ENCODE measurements around the gene OR2H1.

The OR2H1 gene

GRCh38 chr6:29474996-29475395, 18.0 kb downstream of the OR2H1 start:
- Histone ChIP-seq H2AFZ (ENCODE audit: low read length) (no peak overlapping the region), H3K9me3 (ENCODE audit: insufficient read depth, low read depth, low read length) (no peaks in the 10 kb centered on the region), H3K27me3 (ENCODE audit: insufficient read depth, low read length, poor library complexity, severe bottlenecking) (no peaks in the 10 kb centered on the region), H3K79me2 (ENCODE audit: insufficient read depth, low read length) (no peaks in the 10 kb centered on the region), H3F3A (ENCODE audit: low read depth) (no peaks in the 10 kb centered on the region), H3K9ac (ENCODE audit: low read depth, low read length, poor library complexity, severe bottlenecking) (no peak overlapping the region), H3K9me2 (replicated peaks; ENCODE audit: low read depth, low read length) (no peaks in the 10 kb centered on the region), H4K20me1 (ENCODE audit: insufficient read depth, low read length, poor library complexity, severe bottlenecking) (no peaks in the 10 kb centered on the region), H3K36me3 (ENCODE audit: insufficient read depth, low read length) (no peaks in the 10 kb centered on the region), H3K4me1 (ENCODE audit: insufficient read depth, low read length, poor library complexity, severe bottlenecking) (peaks cover 17% of the 10 kb centered on the region), H3K4me2 (ENCODE audit: low read depth, low read length, poor library complexity, severe bottlenecking) (no peak overlapping the region), H3K4me3 (ENCODE audit: low read length, poor library complexity, severe bottlenecking) (no peak overlapping the region)
- TF ChIP-seq EZH2phosphoT487 (IDR thresholded peaks at IDR 0.05; ENCODE audit: borderline replicate concordance) (no peak), CTCF (conservative IDR thresholded peaks at IDR 0.05; ENCODE audit: low read length) (no peak)

- Histone ChIP-seq H4K20me1 (ENCODE audit: insufficient read depth, low read length, poor library complexity, severe bottlenecking) (no peaks in the 10 kb centered on the region), H3F3A (ENCODE audit: low read depth) (peaks cover 5% of the 10 kb centered on the region; the same call in 1 of the 2 replicates), H3K4me3 (ENCODE audit: low read length, poor library complexity, severe bottlenecking) (no peak overlapping the region), H3K79me2 (ENCODE audit: insufficient read depth, low read length) (no peaks in the 10 kb centered on the region), H2AFZ (ENCODE audit: low read length) (no peak overlapping the region), H3K36me3 (ENCODE audit: insufficient read depth, low read length) (no peaks in the 10 kb centered on the region), H3K4me1 (ENCODE audit: insufficient read depth, low read length, poor library complexity, severe bottlenecking) (peaks cover 23% of the 10 kb centered on the region), H3K9me3 (ENCODE audit: insufficient read depth, low read depth, low read length) (peaks cover 9% of the 10 kb centered on the region), H3K9ac (ENCODE audit: low read depth, low read length, poor library complexity, severe bottlenecking) (no peak overlapping the region), H3K27me3 (ENCODE audit: insufficient read depth, low read length, poor library complexity, severe bottlenecking) (no peaks in the 10 kb centered on the region), H3K9me2 (replicated peaks; ENCODE audit: low read depth, low read length) (no peaks in the 10 kb centered on the region), H3K4me2 (ENCODE audit: low read depth, low read length, poor library complexity, severe bottlenecking) (no peak overlapping the region)
- TF ChIP-seq EZH2phosphoT487 (IDR thresholded peaks at IDR 0.05; ENCODE audit: borderline replicate concordance), result no peak
- TF ChIP-seq CTCF (conservative IDR thresholded peaks at IDR 0.05; ENCODE audit: low read length), result no peak
These were observed 21.0 kb downstream of the OR2H1 start for GRCh38 chr6:29477923-29478450.

GRCh38 chr6:29478740-29479139, 21.8 kb downstream of the OR2H1 start:
- H3K9me2 ChIP-seq (replicated peaks; ENCODE audit: low read depth, low read length), result no peaks in the 10 kb centered on the region
- no peaks in the 10 kb centered on the region for H3K79me2 ChIP-seq (ENCODE audit: insufficient read depth, low read length)
- no peaks in the 10 kb centered on the region for H3K36me3 ChIP-seq (ENCODE audit: insufficient read depth, low read length)
- H2AFZ ChIP-seq (ENCODE audit: low read length), result no peak overlapping the region
- peaks cover 23% of the 10 kb centered on the region for H3K4me1 ChIP-seq (ENCODE audit: insufficient read depth, low read length, poor library complexity, severe bottlenecking)
- no peaks in the 10 kb centered on the region for H4K20me1 ChIP-seq (ENCODE audit: insufficient read depth, low read length, poor library complexity, severe bottlenecking)
- no peaks in the 10 kb centered on the region for H3K27me3 ChIP-seq (ENCODE audit: insufficient read depth, low read length, poor library complexity, severe bottlenecking)
- no peak overlapping the region for H3K9ac ChIP-seq (ENCODE audit: low read depth, low read length, poor library complexity, severe bottlenecking)
- H3K4me3 ChIP-seq (ENCODE audit: low read length, poor library complexity, severe bottlenecking), result no peak overlapping the region
- TF ChIP-seq EZH2phosphoT487 (IDR thresholded peaks at IDR 0.05; ENCODE audit: borderline replicate concordance) (no peak), CTCF (conservative IDR thresholded peaks at IDR 0.05; ENCODE audit: low read length) (no peak)
- H3K4me2 ChIP-seq (ENCODE audit: low read depth, low read length, poor library complexity, severe bottlenecking), result no peak overlapping the region
- peaks cover 9% of the 10 kb centered on the region for H3K9me3 ChIP-seq (ENCODE audit: insufficient read depth, low read depth, low read length)
- peaks cover 5% of the 10 kb centered on the region; the same call in 1 of the 2 replicates for H3F3A ChIP-seq (ENCODE audit: low read depth)
